ENCODE measurements around the gene GNB5. TPM values are rescaled to one million over a fixed set of nuclear protein-coding genes. Genes with fewer than 3 reads are reported as not detected.
A peak's percentile ranks its signal among the peaks of the same experiment; 100 is the strongest.

GNB5 gene
- total RNA-seq, 1 experiment from 2014 or later, result 22.8 TPM

DNA sequence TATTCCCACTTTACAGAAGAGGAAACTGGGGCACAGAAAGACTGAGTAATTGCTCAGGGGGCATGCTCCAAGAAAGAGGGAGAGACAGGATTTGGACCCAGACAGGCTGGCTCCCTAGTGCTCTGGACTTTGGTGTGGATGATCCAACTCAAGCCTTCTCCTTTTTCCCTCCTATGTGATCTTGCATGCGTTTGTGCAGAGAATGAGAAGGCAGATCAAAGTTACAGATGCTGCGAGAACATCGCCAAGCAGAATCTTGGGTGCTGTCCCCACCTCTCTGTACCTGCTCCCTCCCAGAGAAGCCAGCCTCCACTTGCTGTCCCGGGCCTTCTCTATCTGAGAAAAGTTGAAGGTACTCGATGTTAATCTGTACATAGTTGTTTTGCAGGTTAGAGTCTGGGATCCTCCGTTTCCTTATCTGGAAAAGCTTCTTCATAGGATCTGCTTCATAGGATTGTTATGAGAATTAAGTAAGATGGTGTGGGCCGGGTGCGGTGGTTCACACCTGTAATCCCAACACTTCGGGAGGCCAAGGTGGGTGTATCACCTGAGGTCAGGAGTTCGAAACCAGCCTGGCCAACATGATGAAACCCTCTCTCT lies 10.2 kb downstream of the GNB5 start:
- ChIA-PET CTCF (no interaction called here), POLR2A (ENCODE audit: low non-redundant PET) (no interaction called here)
- H3K36me3 ChIP-seq (ENCODE audit: insufficient read depth, low read length, poor library complexity, severe bottlenecking), result no peaks in the 10 kb centered on the region
- intact Hi-C loops (cut with micrococcal nuclease; ENCODE audit: unreplicated experiment), result loop anchor here (5.0 kb wide), 1 partner anchor 46 kb away; no protein-coding TSS in a partner anchor
- TF ChIP-seq EZH2 (IDR thresholded peaks at IDR 0.05; ENCODE audit: borderline replicate concordance, low read depth, low read length, poor library complexity, severe bottlenecking), result no peak
- TF ChIP-seq, protein P1, sequence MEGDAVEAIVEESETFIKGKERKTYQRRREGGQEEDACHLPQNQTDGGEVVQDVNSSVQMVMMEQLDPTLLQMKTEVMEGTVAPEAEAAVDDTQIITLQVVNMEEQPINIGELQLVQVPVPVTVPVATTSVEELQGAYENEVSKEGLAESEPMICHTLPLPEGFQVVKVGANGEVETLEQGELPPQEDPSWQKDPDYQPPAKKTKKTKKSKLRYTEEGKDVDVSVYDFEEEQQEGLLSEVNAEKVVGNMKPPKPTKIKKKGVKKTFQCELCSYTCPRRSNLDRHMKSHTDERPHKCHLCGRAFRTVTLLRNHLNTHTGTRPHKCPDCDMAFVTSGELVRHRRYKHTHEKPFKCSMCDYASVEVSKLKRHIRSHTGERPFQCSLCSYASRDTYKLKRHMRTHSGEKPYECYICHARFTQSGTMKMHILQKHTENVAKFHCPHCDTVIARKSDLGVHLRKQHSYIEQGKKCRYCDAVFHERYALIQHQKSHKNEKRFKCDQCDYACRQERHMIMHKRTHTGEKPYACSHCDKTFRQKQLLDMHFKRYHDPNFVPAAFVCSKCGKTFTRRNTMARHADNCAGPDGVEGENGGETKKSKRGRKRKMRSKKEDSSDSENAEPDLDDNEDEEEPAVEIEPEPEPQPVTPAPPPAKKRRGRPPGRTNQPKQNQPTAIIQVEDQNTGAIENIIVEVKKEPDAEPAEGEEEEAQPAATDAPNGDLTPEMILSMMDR (conservative IDR thresholded peaks at IDR 0.05; ENCODE audit: low read depth, low read length), result no peak
- no peak for DNase-seq (ENCODE audit: low spot score)
- H3K27ac ChIP-seq (ENCODE audit: low read depth, low read length, poor library complexity, severe bottlenecking), result no peak overlapping the region
- H3K27me3 ChIP-seq (replicated peaks; ENCODE audit: insufficient read depth, low read depth, low read length, poor library complexity), result no peaks in the 10 kb centered on the region
- H3K4me1 ChIP-seq (ENCODE audit: insufficient read depth, low read length, poor library complexity, severe bottlenecking), result no peaks in the 10 kb centered on the region
- no TSS peak for BruUV-seq (replicated peaks)
- H3K9me3 ChIP-seq (ENCODE audit: low read depth, low read length, poor library complexity, severe bottlenecking), result no peaks in the 10 kb centered on the region
- H3K4me3 ChIP-seq (ENCODE audit: low read depth, low read length, poor library complexity, severe bottlenecking), result no peak overlapping the region

DNA sequence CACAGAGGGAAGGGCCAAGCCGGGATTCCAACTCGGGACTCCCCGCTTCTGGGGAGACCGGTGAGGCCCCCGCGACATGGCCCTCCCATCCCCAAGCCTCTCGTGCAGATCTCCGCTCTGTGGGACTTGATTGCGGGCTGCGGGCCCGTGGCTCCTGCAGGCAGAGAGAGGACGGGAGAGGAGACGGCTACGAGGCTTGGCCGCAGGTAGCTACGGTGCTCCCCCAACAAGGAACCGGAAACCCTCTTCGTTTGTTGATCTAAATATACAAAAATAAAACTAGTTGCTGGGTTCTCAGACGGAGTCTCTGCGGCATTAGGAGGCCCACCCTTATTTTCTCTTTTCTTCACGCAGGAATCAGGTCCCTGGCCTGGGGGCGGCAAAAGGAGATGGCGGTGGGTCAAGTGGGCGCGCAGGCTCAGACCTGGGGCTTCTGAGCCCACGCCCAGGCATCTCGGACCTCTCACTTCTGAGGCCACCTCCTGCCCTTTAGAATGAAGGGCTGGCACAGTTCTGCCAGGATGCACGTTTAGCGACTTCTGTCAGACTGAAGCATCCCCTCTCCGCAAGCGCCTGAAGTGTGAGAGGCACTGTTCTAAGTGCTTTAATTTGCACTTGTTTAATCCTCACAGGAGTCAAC lies 10.9 kb downstream of the GNB5 start:
- no peak for DNase-seq (ENCODE audit: low spot score)
- H3K4me3 ChIP-seq (ENCODE audit: low read depth, low read length, poor library complexity, severe bottlenecking), result peak overlapping the region; percentile 69
- no peaks in the 10 kb centered on the region for H3K9me3 ChIP-seq (ENCODE audit: low read depth, low read length, poor library complexity, severe bottlenecking)
- BruUV-seq (replicated peaks), result no TSS peak
- no peaks in the 10 kb centered on the region for H3K4me1 ChIP-seq (ENCODE audit: insufficient read depth, low read length, poor library complexity, severe bottlenecking)
- no peaks in the 10 kb centered on the region for H3K27me3 ChIP-seq (replicated peaks; ENCODE audit: insufficient read depth, low read depth, low read length, poor library complexity)
- CTCF ChIA-PET, result no interaction called here
- intact Hi-C loops (cut with micrococcal nuclease; ENCODE audit: unreplicated experiment), result loop anchor here (5.0 kb wide), 1 partner anchor 47 kb away; no protein-coding TSS in a partner anchor
- H3K27ac ChIP-seq (ENCODE audit: low read depth, low read length, poor library complexity, severe bottlenecking), result peak overlapping the region; percentile 72
- TF ChIP-seq, protein P1 (conservative IDR thresholded peaks at IDR 0.05; ENCODE audit: low read depth, low read length), result no peak
- no peak for TF ChIP-seq EZH2 (IDR thresholded peaks at IDR 0.05; ENCODE audit: borderline replicate concordance, low read depth, low read length, poor library complexity, severe bottlenecking)
- H3K36me3 ChIP-seq (ENCODE audit: insufficient read depth, low read length, poor library complexity, severe bottlenecking), result no peaks in the 10 kb centered on the region
- POLR2A ChIA-PET (ENCODE audit: low non-redundant PET), result no interaction called here

DNA sequence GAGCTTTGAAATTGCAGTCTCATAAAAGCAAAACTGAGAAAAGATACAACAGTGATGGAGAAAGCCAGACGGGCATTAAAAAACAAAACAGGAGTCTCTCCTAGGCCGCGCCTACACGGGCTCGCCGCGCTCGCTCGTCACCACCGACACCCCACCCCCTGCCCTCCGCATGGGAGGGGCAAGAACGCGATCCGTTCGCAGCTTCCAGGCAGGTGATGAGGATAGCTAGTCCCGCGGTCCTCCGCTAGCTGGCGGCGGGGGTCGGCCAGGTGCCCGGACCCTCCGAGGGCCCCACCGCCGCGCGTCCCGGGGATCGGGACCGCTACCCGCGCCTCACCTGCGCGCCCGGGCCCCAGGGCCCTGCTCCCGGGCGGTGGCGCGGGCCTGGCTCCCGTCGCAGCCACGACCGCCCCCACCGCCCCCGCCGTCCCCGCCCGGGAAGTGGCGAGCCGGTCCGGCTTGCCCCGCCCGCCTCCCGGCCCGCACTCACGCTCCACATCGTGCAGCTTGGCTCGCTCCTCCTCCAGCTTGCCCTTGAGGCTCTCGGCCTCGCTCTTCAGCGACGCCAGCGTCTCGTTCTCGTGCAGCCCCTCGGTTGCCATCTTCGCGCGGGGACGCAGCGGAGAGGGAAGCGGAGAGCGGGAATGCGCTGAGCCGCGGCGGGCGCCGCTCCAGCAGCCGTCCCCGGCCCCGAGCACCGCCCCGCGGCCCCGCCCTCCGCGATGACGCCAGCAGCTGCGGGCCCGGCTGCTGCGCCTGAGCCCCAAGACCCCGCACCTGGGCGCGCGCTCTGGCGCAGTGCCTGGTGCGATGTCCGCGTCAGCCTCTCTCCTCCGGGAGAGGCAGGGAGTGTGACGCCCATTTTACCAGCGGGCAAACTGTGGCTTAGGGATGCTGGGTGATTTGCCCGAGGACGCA lies 11.7 kb downstream of the GNB5 start:
- BruUV-seq (replicated peaks), result no TSS peak
- H3K4me3 ChIP-seq (ENCODE audit: low read depth, low read length, poor library complexity, severe bottlenecking), result peak overlapping the region; percentile 69
- DNase-seq (ENCODE audit: low spot score), result peak; percentile 84
- H3K4me1 ChIP-seq (ENCODE audit: insufficient read depth, low read length, poor library complexity, severe bottlenecking), result no peaks in the 10 kb centered on the region
- TF ChIP-seq EZH2 (IDR thresholded peaks at IDR 0.05; ENCODE audit: borderline replicate concordance, low read depth, low read length, poor library complexity, severe bottlenecking), result no peak
- TF ChIP-seq, protein P1 (conservative IDR thresholded peaks at IDR 0.05; ENCODE audit: low read depth, low read length), result no peak
- no peaks in the 10 kb centered on the region for H3K36me3 ChIP-seq (ENCODE audit: insufficient read depth, low read length, poor library complexity, severe bottlenecking)
- no peaks in the 10 kb centered on the region for H3K27me3 ChIP-seq (replicated peaks; ENCODE audit: insufficient read depth, low read depth, low read length, poor library complexity)
- POLR2A ChIA-PET (ENCODE audit: low non-redundant PET), result no interaction called here
- H3K27ac ChIP-seq (ENCODE audit: low read depth, low read length, poor library complexity, severe bottlenecking), result peak overlapping the region; percentile 72
- intact Hi-C loops (cut with micrococcal nuclease; ENCODE audit: unreplicated experiment), result loop anchor here (5.0 kb wide), 1 partner anchor 48 kb away; no protein-coding TSS in a partner anchor
- H3K9me3 ChIP-seq (ENCODE audit: low read depth, low read length, poor library complexity, severe bottlenecking), result no peaks in the 10 kb centered on the region
- CTCF ChIA-PET, result no interaction called here

All from A673 (cell line).